Activated CD4-positive, alpha-beta T cell treated with anti-CD3 and anti-CD28 coated beads for 4 hours (primary cell): ENCODE data around the gene TAC3.
"Not testable (repeated sequence)": the region's sequence is repeated elsewhere in the genome, so short reads cannot be mapped to it uniquely, and the experiment has no call there.

ENCODE experiments used
- DNase-seq, 2 donors: peaks; one replicate each; pipeline ENCODE4 v3.0.0-alpha.2; 2020

Gene TAC3

DNA sequence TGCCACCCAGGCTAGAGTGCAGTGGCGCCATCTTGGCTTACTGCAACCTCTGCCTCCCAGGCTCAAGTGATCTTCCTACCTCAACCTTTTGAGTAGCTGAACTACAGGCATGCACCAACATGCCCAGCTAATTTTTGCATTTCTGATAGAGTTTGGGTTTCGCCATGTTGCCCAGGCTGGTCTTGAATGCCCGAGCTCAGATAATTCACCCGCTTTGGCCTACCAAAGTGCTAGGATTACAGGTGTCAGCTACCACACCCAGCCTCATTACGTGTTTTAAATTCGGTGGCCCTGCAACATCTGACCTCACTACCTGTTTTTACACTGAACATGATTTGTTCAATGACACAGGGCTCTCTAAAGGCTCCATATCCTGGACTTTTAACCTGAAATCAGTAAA, 36.1 kb downstream of the TAC3 start:
- DNase-seq, result no peak

DNA sequence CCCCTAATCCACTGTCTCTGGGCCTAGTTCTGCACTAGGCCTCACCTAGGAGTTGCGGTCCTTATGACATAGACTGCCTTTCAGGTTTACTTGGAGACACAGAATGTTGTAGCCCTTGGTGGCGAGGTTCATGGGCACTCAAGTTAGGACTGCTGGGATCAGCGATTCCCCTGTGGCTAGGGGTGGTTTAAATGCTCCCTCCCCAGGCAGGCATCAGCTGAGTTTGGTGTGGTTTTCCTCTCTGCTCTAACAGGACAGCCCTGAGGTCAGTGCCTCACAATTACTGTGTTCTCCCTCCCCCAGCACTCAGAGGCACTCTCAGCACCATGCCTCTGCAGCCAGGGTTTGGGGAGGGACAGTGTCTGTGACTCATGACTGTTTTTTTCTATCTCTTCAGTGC, 36.7 kb downstream of the TAC3 start:
- no peak for DNase-seq

DNA sequence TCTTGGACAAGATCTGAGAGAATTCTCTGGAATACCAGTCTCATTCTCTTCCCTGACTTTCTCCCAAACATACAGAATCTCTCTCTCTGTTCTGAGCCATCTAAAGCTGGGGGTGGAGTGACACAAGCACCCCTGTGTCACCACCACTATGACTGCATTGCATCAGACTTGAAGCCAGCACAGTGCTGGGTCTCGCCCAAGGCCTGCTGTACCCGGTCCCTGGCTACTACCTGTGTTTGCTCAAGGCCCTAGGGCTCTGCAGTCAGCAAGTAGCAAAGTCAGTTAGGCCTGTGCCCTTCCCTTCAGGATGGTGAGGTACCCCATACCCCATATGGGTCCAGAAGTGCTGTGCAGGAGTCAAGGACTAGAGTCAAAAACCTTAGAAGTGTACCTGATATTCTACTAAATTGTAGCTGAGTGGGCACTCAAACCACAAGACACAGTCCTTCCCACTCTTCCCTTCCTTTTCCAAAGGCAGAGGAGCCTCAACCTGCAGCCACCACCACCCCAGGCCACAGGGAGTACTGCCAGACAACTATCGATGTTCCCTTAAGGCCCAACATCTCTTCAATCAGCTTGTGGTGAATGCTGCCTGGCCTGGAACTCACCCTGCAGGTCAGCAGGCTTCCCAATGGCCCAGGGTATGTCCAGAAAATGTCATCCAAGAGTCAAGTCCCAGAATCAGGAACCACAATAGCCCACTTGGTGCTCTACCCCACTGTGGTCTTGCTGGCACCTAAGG, 37.8 kb downstream of the TAC3 start:
- DNase-seq, result no peak

DNA sequence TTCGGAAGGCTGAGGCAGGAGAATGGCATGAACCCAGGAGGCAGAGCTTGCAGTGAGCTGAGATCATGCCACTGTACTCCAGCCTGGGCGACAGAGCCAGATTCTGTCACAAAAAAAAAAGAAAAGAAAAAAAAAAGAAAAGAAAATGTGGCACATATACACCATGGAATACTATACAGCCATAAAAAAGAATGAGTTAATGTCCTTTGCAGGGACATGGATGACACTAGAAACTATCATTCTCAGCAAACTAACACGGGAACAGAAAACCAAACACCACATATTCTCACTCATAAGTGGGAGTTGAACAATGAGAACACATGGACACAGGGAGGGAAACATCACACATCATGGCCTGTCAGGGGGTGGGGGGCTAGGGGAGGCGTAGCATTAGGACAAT, 39.0 kb downstream of the TAC3 start:
- DNase-seq, result not testable (repeated sequence)

DNA sequence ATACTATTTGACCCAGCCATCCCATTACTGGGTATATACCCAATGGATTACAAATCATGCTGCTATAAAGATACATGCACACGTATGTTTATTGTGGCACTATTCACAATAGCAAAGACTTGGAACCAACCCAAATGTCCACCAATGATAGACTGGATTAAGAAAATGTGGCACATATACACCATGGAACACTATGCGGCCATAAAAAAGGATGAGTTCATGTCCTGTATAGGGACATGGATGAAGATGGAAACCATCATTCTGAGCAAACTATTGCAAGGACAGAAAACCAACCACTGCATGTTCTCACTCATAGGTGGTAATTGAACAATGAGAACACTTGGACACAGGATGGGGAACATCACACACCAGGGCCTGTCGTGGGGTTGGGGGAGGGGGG, 42.1 kb downstream of the TAC3 start:
- DNase-seq, result not testable (repeated sequence)

DNA sequence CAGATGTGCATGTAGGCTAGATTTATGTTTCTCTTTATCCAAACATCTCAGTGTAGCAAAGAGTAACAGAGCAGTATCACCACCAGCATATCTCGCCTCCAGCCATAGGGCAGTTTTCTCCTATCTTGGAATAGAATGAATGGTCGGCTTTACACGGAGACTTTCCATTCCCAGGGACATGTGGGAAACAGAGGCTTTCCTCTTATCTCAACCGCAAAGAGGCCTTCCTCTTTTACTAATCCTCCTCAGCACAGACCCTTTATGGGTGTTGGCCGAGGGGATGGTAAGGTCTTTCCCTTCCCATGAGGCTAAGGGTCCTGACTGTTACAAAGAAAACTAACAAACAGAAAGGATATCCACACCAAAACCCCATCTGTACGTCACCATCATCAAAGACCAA, 47.4 kb downstream of the TAC3 start:
- not testable (repeated sequence) for DNase-seq

DNA sequence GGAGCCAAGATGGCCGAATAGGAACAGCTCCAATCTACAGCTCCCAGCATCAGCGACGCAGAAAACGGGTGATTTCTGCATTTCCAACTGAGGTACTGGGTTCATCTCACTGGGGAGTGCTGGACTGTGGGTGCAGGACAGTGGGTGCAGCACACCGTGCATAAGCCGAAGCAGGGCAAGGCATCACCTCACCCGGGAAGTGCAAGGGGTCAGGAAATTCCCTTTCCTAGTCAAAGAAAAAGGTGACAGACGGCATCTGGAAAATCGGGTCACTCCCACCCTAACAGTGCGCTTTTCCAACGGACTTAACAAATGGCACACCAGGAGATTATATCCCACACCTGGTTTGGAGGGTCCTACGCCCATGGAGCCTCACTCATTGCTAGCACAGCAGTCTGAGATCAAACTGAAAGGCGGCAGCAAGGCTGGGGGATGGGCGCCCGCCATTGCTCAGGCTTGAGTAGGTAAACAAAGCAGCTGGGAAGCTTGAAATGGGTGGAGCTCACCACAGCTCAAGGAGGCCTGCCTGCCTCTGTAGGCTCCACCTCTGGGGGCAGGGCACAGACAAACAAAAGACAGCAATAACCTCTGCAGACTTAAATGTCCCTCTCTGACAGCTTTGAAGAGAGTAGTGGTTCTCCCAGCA, 50.2 kb downstream of the TAC3 start:
- not testable (repeated sequence) for DNase-seq

DNA sequence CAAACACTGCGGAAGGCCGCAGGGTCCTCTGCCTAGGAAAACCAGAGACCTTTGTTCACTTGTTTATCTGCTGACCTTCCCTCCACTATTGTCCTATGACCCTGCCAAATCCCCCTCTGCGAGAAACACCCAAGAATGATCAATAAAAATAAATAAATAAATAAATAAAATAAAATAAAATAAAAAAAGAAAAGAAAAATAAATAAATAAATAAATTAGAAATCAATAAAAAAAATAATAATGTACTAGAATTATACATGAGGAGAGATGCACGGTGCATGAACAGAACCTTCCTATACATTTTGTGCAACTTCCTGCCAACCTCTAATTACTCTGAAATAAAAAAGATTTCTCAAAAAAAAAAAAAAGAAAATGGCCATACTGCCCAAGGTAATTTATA, 51.2 kb downstream of the TAC3 start:
- not testable (repeated sequence) for DNase-seq

DNA sequence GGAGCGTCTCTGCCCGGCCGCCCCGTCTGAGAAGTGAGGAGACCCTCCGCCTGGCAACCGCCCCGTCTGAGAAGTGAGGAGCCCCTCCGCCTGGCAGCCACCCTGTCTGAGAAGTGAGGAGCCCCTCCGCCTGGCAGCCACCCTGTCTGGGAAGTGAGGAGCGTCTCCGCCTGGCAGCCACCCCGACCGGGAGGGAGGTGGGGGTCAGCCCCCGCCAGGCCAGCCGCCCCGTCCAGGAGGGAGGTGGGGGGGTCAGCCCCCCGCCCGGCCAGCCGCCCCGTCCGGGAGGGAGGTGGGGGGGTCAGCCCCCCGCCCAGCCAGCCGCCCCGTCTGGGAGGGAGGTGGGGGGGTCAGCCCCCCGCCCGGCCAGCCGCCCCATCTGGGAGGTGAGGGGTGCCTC, 52.8 kb downstream of the TAC3 start:
- DNase-seq, result not testable (repeated sequence)

DNA sequence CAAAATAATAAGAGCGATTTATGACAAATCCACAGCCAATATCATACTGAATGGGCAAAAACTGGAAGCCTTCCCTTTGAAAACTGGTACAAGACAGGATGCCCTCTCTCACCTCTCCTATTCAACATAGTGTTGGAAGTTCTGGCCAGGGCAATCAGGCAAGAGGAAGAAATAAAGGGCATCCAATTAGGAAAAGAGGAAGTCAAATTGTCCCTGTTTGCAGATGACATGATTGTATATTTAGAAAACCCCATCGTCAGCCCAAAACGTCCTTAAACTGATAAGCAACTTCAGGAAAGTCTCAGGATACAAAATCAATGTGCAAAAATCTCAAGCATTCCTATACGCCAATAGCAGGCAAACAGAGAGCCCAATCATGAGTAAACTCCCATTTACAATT, 54.1 kb downstream of the TAC3 start:
- DNase-seq, result not testable (repeated sequence)
